ENCODE data around the gene YIPF3.

DNA sequence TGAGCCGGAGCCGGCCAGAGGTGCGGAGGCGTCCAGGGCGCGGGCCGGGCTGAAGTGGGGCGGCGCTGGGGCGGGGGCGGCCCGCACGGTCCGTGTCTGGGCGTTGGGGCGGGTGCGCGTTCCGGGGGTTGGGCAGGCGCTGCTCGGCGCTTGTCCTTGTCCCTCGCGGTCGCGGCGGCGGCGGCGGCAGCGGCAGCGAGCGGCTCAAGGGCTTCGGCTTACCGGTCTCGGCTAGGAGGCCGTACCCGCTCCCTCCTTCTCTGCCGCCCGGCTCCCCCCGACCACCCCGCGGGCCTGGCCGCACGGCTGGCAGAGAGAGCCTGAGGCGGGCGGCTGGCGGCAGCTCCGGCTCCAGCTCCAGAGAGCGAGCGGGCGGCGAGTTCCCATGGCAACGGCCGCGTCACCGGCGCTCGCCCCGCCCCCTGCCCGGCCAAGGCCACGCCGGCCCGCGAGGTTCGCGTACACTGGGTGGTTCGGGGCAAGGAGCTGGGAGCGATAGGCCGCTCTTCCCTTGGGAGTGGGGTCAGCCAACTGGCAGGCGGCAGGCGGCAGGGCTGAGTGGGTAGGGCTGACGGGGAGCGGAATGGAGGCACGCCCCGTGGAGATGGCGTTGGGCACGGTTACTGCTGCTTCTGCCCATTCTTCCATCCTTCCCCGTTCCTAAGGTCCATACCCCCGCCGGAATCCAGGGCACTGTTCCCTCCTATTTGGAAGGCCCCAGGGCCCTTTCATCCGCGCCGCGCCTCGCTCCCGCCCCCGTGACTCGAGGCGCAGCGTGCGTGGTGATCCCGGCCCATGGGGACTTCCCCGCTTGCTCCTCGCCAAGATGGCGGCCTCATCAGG is 6.5 kb downstream of the YIPF3 start, which contains the start of gene LRRC73:
- TF ChIP-seq, protein P1, sequence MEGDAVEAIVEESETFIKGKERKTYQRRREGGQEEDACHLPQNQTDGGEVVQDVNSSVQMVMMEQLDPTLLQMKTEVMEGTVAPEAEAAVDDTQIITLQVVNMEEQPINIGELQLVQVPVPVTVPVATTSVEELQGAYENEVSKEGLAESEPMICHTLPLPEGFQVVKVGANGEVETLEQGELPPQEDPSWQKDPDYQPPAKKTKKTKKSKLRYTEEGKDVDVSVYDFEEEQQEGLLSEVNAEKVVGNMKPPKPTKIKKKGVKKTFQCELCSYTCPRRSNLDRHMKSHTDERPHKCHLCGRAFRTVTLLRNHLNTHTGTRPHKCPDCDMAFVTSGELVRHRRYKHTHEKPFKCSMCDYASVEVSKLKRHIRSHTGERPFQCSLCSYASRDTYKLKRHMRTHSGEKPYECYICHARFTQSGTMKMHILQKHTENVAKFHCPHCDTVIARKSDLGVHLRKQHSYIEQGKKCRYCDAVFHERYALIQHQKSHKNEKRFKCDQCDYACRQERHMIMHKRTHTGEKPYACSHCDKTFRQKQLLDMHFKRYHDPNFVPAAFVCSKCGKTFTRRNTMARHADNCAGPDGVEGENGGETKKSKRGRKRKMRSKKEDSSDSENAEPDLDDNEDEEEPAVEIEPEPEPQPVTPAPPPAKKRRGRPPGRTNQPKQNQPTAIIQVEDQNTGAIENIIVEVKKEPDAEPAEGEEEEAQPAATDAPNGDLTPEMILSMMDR (conservative IDR thresholded peaks at IDR 0.05; ENCODE audit: low read depth, low read length): no peak
- TF ChIP-seq EZH2phosphoT487 (IDR thresholded peaks at IDR 0.05; ENCODE audit: borderline replicate concordance, low read length): no peak

Measured in PC-3 (cell line).